Peyer's patch (tissue), 4 donors: ENCODE measurements around the gene ARID1B.

Experiments
- CTCF ChIP-seq, 6 experiments: fragments of 450-650 bp in 4 of 6; fragments of 200-600 bp in 2 of 6; sonication (generic) in 1 of 6; IDR thresholded peaks; one replicate each; pipeline ENCODE4 v1.5.1; 2017 to 2019; ENCODE audit warnings: antibody characterized with exemption in 6 of 6, mild to moderate bottlenecking in 3 of 6, moderate library complexity in 1 of 6
- POLR2A ChIP-seq, 2 donors: fragments of 450-650 bp; IDR thresholded peaks; one replicate each; pipeline ENCODE4 v1.5.1; 2017; ENCODE audit warnings: antibody characterized with exemption in 2 of 2, mild to moderate bottlenecking in 2 of 2, moderate library complexity in 2 of 2

- TF ChIP-seq CTCF (IDR thresholded peaks at IDR 0.05) (no peak), POLR2A (IDR thresholded peaks at IDR 0.05) (no peak)
Observed at GRCh38 chr6:156924246-156924645, 147.1 kb downstream of the ARID1B start.
